SU-DHL-6 (cell line): Measurements from ENCODE around the gene HOXA7.

ENCODE experiments used
- H2AFZ ChIP-seq: fragments of 200-600 bp; sonication (generic); 2 replicates; pipeline ENCODE4 v1.6.1; 2014; ENCODE audit warnings: low read depth, mild to moderate bottlenecking, moderate library complexity, mixed read lengths, antibody characterized with exemption, low read length; ENCODE audit not compliant: severe bottlenecking
- H3F3A ChIP-seq: fragments of 200-600 bp; shearing (Covaris generic); 2 replicates; pipeline ENCODE4 v1.6.0; 2016; ENCODE audit warnings: antibody characterized with exemption, mild to moderate bottlenecking; ENCODE audit not compliant: insufficient read depth
- H3K27ac ChIP-seq: fragments of 200-600 bp; sonication (generic); 2 replicates; pipeline ENCODE4 v1.5.1; 2016; ENCODE audit warnings: low read depth, mild to moderate bottlenecking, low read length, moderate library complexity, mixed read lengths
- H3K27me3 ChIP-seq: fragments of 200-600 bp; sonication (generic), shearing (Covaris generic); 2 replicates; pipeline ENCODE4 v1.6.0; 2014; ENCODE audit warnings: mild to moderate bottlenecking, low read length
- H3K36me3 ChIP-seq: fragments of 200-600 bp; sonication (generic); 2 replicates; pipeline ENCODE4 v1.6.1; 2014; ENCODE audit warnings: mild to moderate bottlenecking, low read length, mixed read lengths
- H3K4me2 ChIP-seq: fragments of 300-600, 200-600 bp; shearing (Covaris generic), sonication (generic); 2 replicates; pipeline ENCODE4 v1.6.0; 2014; ENCODE audit warnings: low read length, low read depth, mild to moderate bottlenecking; ENCODE audit not compliant: poor library complexity, severe bottlenecking
- H3K4me3 ChIP-seq: fragments of 200-600 bp; sonication (generic); 2 replicates; pipeline ENCODE4 v1.5.1; 2014; ENCODE audit warnings: antibody characterized with exemption, low read length, mild to moderate bottlenecking, mixed read lengths; ENCODE audit not compliant: insufficient read depth, poor library complexity, severe bottlenecking
- H3K79me2 ChIP-seq: fragments of 200-600 bp; sonication (generic); 2 replicates; pipeline ENCODE4 v1.6.1; 2014; ENCODE audit warnings: mild to moderate bottlenecking, low read length, moderate library complexity; ENCODE audit not compliant: insufficient read depth
- H3K9ac ChIP-seq: fragments of 200-600 bp; sonication (generic); 2 replicates; pipeline ENCODE4 v1.7.0; 2014; ENCODE audit warnings: mild to moderate bottlenecking, low read length
- H3K9me2 ChIP-seq: fragments of 200-600 bp; sonication (generic); replicated peaks from 2 replicates; pipeline ENCODE4 v1.6.1; 2014; ENCODE audit warnings: low read length; ENCODE audit not compliant: insufficient read depth
- H3K9me3 ChIP-seq: fragments of 200-600 bp; sonication (generic); 2 replicates; pipeline ENCODE4 v1.6.1; 2014; ENCODE audit warnings: low read length, mixed read lengths; ENCODE audit not compliant: insufficient read depth
- H4K20me1 ChIP-seq: fragments of 200-600 bp; sonication (generic); 2 replicates; pipeline ENCODE4 v1.6.1; 2014; ENCODE audit warnings: low read depth, mild to moderate bottlenecking, antibody characterized with exemption, low read length, moderate library complexity, mixed read lengths
- EZH2phosphoT487 ChIP-seq: fragments of 200-600 bp; sonication (generic), shearing (Covaris generic); conservative IDR thresholded peaks from 2 replicates; pipeline ENCODE4 v1.6.1; 2018; ENCODE audit warnings: mild to moderate bottlenecking, antibody characterized with exemption, low read length, moderate library complexity, mixed read lengths
- TF ChIP-seq, protein P1 (sequence below): fragments of 200-600 bp; sonication (generic); IDR thresholded peaks from one replicate; pipeline ENCODE4 v1.5.1; 2017; ENCODE audit warnings: antibody characterized with exemption, mild to moderate bottlenecking, low read length, moderate library complexity; ENCODE audit not compliant: insufficient read depth, poor library complexity, severe bottlenecking

The HOXA7 gene

DNA sequence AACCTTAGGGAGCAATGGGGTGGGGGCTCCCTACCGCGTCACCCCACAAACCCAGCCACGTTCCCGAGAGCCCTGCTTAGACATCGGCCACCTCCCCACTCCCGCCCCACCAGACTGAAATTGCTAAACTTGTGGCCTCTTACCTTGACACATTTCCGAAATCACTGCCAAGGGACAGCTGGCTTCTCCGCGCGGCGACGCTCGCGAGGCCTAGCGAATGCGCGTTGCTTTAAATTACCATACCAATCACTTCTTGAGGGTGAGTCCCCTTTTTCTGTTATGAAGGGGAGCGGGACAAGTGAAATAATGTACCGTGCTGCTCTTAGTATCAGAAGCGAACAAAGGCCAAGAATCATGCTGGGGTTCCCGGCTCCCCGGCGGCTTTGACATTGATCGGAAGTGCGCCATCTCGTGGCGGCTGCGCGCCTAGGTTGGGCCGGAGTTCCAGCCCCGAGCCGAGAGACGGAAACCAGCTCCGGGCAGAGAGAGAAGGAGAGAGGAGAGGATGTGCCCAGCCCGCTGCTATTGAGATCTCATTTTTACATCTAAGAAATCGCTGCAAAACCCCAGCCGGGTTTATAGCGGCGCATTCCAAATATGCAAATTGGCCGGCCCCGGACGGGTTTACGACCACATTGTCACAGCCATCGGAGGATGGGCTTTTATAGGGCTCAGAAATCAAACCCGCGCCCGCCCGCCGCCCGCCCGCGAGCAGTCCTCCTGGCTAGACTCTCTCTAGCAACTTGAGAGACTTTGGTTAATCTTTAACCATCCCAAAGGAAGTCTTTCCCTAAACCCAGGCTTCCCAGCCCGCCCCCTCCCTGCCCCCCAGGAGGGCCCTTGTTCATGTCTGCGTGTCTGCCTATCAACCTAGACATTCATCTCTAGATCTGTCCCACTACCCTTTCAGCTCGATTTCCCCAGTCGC lies 23.3 kb upstream of the HOXA7 start:
- Histone ChIP-seq H3K27ac (no peak overlapping the region), H3K79me2 (no peaks in the 10 kb centered on the region), H3K9me3 (no peaks in the 10 kb centered on the region), H2AFZ (no peak overlapping the region), H4K20me1 (no peaks in the 10 kb centered on the region), H3K4me2 (peak overlapping the region; percentile 34), H3K4me3 (no peak overlapping the region), H3K9ac (no peak overlapping the region), H3K27me3 (no peaks in the 10 kb centered on the region), H3K36me3 (no peaks in the 10 kb centered on the region), H3K9me2 (no peaks in the 10 kb centered on the region), H3F3A (no peaks in the 10 kb centered on the region)
- TF ChIP-seq, protein P1, sequence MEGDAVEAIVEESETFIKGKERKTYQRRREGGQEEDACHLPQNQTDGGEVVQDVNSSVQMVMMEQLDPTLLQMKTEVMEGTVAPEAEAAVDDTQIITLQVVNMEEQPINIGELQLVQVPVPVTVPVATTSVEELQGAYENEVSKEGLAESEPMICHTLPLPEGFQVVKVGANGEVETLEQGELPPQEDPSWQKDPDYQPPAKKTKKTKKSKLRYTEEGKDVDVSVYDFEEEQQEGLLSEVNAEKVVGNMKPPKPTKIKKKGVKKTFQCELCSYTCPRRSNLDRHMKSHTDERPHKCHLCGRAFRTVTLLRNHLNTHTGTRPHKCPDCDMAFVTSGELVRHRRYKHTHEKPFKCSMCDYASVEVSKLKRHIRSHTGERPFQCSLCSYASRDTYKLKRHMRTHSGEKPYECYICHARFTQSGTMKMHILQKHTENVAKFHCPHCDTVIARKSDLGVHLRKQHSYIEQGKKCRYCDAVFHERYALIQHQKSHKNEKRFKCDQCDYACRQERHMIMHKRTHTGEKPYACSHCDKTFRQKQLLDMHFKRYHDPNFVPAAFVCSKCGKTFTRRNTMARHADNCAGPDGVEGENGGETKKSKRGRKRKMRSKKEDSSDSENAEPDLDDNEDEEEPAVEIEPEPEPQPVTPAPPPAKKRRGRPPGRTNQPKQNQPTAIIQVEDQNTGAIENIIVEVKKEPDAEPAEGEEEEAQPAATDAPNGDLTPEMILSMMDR = peak; percentile 99
- no peak for TF ChIP-seq EZH2phosphoT487

DNA sequence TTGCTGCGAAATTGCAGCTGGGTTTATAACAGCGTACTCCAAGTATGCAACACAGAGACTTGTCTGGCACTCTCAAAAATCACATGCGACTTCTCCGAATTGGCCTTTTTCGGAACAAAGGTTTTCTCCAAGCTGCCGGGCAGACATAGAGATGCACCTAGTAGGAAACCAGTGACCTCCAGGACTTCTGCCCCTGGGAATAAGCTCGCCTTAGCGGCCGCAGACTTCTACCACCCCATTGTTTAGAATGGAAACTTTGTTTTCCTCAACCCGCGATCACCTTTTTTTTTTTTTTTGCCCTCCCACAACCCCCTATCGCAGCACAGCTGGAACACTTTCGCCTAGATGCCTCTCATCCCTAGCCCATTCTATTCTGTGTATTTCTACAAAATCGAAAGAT lies 22.6 kb upstream of the HOXA7 start:
- no peaks in the 10 kb centered on the region for H4K20me1 ChIP-seq
- H3K36me3 ChIP-seq = no peaks in the 10 kb centered on the region
- no peak overlapping the region for H3K27ac ChIP-seq
- no peaks in the 10 kb centered on the region for H3F3A ChIP-seq
- no peaks in the 10 kb centered on the region for H3K27me3 ChIP-seq
- no peaks in the 10 kb centered on the region for H3K9me2 ChIP-seq
- H3K4me2 ChIP-seq = no peak overlapping the region
- no peak overlapping the region for H3K4me3 ChIP-seq
- H3K9me3 ChIP-seq = no peaks in the 10 kb centered on the region
- no peak overlapping the region for H3K9ac ChIP-seq
- no peak for TF ChIP-seq EZH2phosphoT487
- TF ChIP-seq, protein P1 = no peak
- no peak overlapping the region for H2AFZ ChIP-seq
- H3K79me2 ChIP-seq = no peaks in the 10 kb centered on the region

DNA sequence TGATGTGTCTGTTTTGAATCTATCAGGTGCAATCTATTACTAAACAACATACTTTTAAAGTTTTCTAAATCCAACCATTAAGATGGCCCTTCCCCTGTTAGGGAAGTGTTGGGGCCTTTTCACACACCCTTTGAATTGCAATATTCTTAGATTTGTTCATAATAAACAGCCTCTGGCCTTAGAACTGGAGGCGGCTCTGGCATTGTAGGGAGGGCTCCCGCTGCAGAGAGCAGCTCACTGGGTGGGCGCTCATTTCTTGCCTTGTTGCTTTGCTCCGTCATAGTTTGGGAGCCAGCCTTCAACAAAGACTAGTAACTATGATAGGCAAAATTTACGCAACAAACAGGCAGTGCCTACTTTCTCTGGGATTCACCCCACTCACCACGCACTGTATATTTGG lies 21.9 kb upstream of the HOXA7 start:
- H3K36me3 ChIP-seq = no peaks in the 10 kb centered on the region
- H4K20me1 ChIP-seq = no peaks in the 10 kb centered on the region
- no peak overlapping the region for H3K4me3 ChIP-seq
- no peak overlapping the region for H3K4me2 ChIP-seq
- no peaks in the 10 kb centered on the region for H3F3A ChIP-seq
- no peaks in the 10 kb centered on the region for H3K9me2 ChIP-seq
- no peaks in the 10 kb centered on the region for H3K9me3 ChIP-seq
- no peaks in the 10 kb centered on the region for H3K27me3 ChIP-seq
- no peaks in the 10 kb centered on the region for H3K79me2 ChIP-seq
- no peak overlapping the region for H2AFZ ChIP-seq
- no peak overlapping the region for H3K9ac ChIP-seq
- TF ChIP-seq EZH2phosphoT487 = no peak
- TF ChIP-seq, protein P1 = no peak
- H3K27ac ChIP-seq = no peak overlapping the region
